Measurements from ENCODE around the gene ZBTB7B.

Gene ZBTB7B

GRCh38 chr1:155030899-155031298 is 28.3 kb downstream of the ZBTB7B start:
- no peak for DNase-seq (ENCODE audit: low read depth)
- H3K4me3 ChIP-seq (ENCODE audit: control insufficient read depth, low read depth, low read length): no peak overlapping the region
- TF ChIP-seq, protein P1, sequence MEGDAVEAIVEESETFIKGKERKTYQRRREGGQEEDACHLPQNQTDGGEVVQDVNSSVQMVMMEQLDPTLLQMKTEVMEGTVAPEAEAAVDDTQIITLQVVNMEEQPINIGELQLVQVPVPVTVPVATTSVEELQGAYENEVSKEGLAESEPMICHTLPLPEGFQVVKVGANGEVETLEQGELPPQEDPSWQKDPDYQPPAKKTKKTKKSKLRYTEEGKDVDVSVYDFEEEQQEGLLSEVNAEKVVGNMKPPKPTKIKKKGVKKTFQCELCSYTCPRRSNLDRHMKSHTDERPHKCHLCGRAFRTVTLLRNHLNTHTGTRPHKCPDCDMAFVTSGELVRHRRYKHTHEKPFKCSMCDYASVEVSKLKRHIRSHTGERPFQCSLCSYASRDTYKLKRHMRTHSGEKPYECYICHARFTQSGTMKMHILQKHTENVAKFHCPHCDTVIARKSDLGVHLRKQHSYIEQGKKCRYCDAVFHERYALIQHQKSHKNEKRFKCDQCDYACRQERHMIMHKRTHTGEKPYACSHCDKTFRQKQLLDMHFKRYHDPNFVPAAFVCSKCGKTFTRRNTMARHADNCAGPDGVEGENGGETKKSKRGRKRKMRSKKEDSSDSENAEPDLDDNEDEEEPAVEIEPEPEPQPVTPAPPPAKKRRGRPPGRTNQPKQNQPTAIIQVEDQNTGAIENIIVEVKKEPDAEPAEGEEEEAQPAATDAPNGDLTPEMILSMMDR (conservative IDR thresholded peaks at IDR 0.05; ENCODE audit: control insufficient read depth, insufficient read depth, low read depth, low read length): no peak

GRCh38 chr1:155032886-155033285 is 30.3 kb downstream of the ZBTB7B start:
- no peak for DNase-seq (ENCODE audit: low read depth)
- H3K4me3 ChIP-seq (ENCODE audit: control insufficient read depth, low read depth, low read length): no peak overlapping the region
- TF ChIP-seq, protein P1 (conservative IDR thresholded peaks at IDR 0.05; ENCODE audit: control insufficient read depth, insufficient read depth, low read depth, low read length): no peak

DNA sequence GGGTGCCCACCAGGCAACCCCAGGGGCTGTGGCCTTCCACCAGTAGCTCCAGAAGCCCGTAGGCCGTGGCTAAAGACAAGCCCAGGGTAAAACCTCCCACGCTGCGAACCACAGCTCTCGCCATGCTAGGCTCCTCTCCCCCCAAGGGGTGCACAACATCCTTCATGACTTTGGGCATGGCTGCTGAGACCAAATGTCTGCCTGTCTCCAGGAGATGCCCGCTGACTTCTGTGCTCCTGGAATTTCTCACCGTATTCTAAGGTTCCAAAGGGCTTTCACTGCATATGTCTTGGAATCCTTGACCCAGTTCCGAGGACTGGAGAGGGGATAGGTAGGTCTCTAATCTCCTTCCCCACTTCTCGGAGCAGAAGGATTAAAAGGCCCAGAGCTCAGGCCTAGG is 30.9 kb downstream of the ZBTB7B start, which contains the start of the genes DCST1 and DCST2:
TSS of gene DCST1 (plus strand) at position 301 of the 400 bp plus-strand sequence. CDS start 213 bp downstream, outside the sequence.
TSS of gene DCST2 (minus strand) at position 258 of the 400 bp plus-strand sequence. CDS start at position 178, 80 bp downstream.
- no peak for DNase-seq (ENCODE audit: low read depth)
- H3K4me3 ChIP-seq (ENCODE audit: control insufficient read depth, low read depth, low read length): no peak within 1 kb of the TSS
- TF ChIP-seq, protein P1 (conservative IDR thresholded peaks at IDR 0.05; ENCODE audit: control insufficient read depth, insufficient read depth, low read depth, low read length): no peak

DNA sequence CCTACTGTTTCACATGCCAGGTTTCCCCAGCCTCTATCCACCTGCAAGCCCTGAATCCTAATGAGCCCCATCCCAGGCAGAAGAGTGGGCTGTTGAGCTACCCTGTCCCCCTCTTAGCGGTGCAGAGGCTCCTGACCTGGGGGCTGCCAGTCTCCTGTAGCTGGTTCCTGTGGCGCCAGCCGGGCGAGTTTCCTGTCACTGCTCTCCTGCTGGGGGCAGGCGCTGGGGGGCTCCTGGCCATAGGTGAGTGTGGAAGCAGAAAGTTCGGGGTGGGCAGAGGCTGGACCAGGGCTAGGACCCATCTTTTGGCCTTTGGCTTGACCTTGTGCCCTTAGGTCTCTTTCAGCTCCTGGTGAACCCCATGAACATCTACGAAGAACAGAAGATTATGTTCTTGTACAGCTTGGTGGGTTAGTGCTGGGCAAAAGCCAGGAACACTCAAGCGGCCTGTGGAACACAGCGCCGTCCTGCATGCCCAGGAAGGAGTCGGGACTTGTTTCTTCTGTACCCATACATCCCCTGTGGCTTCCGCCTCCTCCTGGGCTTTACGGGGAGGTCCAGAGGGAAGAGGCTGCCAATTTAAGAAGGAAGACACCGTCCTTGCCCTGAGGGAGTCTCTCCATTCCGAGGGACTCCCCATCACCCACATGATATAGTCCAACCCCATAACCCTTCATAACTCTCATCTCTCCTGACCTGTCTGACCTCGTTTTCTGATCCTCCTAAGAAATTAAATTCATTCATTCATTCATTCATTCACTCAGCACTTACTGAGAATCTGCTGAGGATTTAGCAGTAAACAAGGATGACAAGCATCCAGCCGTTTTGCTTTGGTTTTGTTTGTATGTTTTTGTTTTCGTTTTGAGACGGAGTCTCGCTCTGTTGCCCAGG is 32.0 kb downstream of the ZBTB7B start:
- TF ChIP-seq, protein P1 (conservative IDR thresholded peaks at IDR 0.05; ENCODE audit: control insufficient read depth, insufficient read depth, low read depth, low read length): no peak

GRCh38 chr1:155035936-155036335 is 33.3 kb downstream of the ZBTB7B start:
- DNase-seq (ENCODE audit: low read depth): no peak
- TF ChIP-seq, protein P1 (conservative IDR thresholded peaks at IDR 0.05; ENCODE audit: control insufficient read depth, insufficient read depth, low read depth, low read length): no peak
- H3K4me3 ChIP-seq (ENCODE audit: control insufficient read depth, low read depth, low read length): no peak overlapping the region

More for the DNA sequence above, 32.0 kb downstream of the ZBTB7B start:
- no peak overlapping the region for H3K4me3 ChIP-seq (ENCODE audit: control insufficient read depth, low read depth, low read length)
- no peak for DNase-seq (ENCODE audit: low read depth)

GRCh38 chr1:155037043-155037442 is 34.4 kb downstream of the ZBTB7B start:
- DNase-seq (ENCODE audit: low read depth): no peak
- TF ChIP-seq, protein P1 (conservative IDR thresholded peaks at IDR 0.05; ENCODE audit: control insufficient read depth, insufficient read depth, low read depth, low read length): no peak
- no peak overlapping the region for H3K4me3 ChIP-seq (ENCODE audit: control insufficient read depth, low read depth, low read length)

All from fibroblast of mammary gland (primary cell).